ENCODE measurements around the gene SLC2A5. TPM values are rescaled to one million over a fixed set of nuclear protein-coding genes. Genes with fewer than 3 reads are reported as not detected.
"Not testable (repeated sequence)": the region's sequence is repeated elsewhere in the genome, so short reads cannot be mapped to it uniquely, and the experiment has no call there.

Gene SLC2A5
- total RNA-seq, 1 donor from 2014 or later: 3.6 TPM

DNA sequence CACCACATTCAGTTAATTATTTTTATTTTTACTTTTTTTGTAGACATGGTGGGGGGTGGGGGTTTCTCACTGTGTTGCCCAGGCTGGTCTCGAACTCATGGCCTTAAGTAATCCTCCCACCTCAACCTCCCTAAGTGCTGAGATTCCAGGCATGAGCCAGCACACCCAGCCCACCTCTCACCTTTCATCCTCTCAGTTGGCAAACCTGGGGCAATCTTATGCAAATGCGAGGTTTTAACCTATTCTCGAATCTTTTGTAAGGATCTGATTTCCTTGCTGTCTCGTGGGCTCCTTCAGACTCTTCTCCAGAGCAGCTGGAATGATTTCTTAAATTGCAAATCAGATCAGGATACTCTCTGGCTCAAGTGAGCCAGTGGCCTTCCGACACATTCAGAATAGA is 36.1 kb downstream of the SLC2A5 start:
- Mint-ChIP-seq H3K4me3 (no peak overlapping the region), H3K27me3 (no peaks in the 10 kb centered on the region), H3K36me3 (ENCODE audit: low read depth) (peaks cover 11% of the 10 kb centered on the region), H3K27ac (no peak overlapping the region), H3K4me1 (peaks cover 29% of the 10 kb centered on the region), H3K9me3 (peaks cover 10% of the 10 kb centered on the region)
- TF ChIP-seq, protein P1, sequence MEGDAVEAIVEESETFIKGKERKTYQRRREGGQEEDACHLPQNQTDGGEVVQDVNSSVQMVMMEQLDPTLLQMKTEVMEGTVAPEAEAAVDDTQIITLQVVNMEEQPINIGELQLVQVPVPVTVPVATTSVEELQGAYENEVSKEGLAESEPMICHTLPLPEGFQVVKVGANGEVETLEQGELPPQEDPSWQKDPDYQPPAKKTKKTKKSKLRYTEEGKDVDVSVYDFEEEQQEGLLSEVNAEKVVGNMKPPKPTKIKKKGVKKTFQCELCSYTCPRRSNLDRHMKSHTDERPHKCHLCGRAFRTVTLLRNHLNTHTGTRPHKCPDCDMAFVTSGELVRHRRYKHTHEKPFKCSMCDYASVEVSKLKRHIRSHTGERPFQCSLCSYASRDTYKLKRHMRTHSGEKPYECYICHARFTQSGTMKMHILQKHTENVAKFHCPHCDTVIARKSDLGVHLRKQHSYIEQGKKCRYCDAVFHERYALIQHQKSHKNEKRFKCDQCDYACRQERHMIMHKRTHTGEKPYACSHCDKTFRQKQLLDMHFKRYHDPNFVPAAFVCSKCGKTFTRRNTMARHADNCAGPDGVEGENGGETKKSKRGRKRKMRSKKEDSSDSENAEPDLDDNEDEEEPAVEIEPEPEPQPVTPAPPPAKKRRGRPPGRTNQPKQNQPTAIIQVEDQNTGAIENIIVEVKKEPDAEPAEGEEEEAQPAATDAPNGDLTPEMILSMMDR (IDR thresholded peaks at IDR 0.05): no peak
- ATAC-seq (ENCODE audit: low read depth): no peak
- DNase-seq: no peak
- intact Hi-C loops (cut with micrococcal nuclease): no loop called here
- CTCF ChIA-PET: interaction anchor here (1.1 to 1.8 kb wide), 2 partner anchors 28 to 68 kb away, joined by 3 to 4 read pairs; no protein-coding TSS in a partner anchor
- POLR2A ChIA-PET: no interaction called here

DNA sequence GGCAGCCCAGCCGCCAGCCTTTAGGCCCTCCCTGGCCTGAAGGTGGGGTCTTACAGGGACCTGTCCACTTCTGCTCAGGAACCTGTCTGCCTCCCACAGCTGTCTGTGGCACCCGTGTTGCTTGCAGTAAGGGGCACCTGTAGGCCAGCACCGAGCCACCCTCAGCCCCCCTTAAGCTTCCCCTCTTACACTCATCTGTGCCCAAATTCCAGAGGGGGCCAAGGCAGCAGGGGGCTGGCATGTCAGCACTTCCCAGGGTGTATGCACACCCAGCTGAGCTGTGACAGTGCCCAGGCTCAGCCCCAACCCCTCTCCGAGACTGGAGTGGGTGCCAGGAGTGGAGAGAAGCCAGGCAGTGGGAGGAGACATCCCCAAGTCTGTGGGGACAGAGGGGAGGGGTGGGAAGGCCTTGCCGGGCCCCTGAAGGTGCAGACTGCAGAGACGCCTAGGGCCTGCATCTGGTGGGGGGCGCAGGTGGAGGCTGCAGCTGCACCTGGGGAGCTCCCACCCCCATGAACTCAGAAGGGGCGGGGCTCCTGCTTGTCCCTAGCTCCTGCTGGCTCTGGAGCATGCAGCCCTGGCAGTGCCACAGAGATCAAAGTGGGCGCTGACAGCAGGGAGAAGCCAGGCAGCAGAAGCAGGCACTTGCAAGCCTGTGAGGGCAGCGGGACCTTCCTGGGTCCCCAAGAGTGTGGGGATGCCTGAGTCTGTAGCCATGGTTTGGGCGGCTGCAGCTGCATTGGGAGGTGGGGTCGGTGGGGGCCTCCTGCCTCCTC is 37.8 kb downstream of the SLC2A5 start:
- H3K36me3 Mint-ChIP-seq (ENCODE audit: low read depth): peaks cover 4% of the 10 kb centered on the region
- no peaks in the 10 kb centered on the region for H3K27me3 Mint-ChIP-seq
- no peak for ATAC-seq (ENCODE audit: low read depth)
- peaks cover 10% of the 10 kb centered on the region for H3K9me3 Mint-ChIP-seq
- ChIA-PET CTCF (interaction anchor here (1.8 kb wide), 1 partner anchor 27 kb away, joined by 4 read pairs; no protein-coding TSS in a partner anchor), POLR2A (interaction anchor here (0.6 kb wide), 1 partner anchor 12 kb away, joined by 4 read pairs; no protein-coding TSS in a partner anchor)
- TF ChIP-seq, protein P1 (IDR thresholded peaks at IDR 0.05): no peak
- H3K27ac Mint-ChIP-seq: no peak overlapping the region
- H3K4me1 Mint-ChIP-seq: peaks cover 12% of the 10 kb centered on the region
- H3K4me3 Mint-ChIP-seq: no peak overlapping the region
- DNase-seq: no peak
- intact Hi-C loops (cut with micrococcal nuclease): no loop called here

DNA sequence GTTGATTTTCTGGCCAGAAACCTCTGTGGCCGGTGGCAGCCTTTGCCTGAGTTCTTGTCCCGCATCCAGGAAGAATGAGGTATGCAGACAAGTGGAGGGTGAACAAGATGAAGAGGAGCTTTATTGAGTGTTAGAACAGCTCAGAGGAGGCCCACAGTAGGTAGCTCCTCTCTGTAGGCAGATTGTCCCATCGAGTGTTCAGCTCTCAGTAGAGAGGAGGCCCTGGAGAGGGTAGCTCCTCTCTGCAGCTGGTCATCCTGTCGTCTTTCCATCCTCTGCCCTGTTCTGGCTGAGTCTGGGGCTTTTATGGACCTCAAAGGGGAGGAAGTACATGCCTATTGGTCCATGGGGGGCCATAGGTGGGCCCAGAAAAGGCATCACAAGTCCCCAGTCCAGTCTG is 38.4 kb downstream of the SLC2A5 start:
- CTCF ChIA-PET; H3K36me3 Mint-ChIP-seq (ENCODE audit: low read depth); H3K27me3 Mint-ChIP-seq; ATAC-seq (ENCODE audit: low read depth); H3K4me3 Mint-ChIP-seq; DNase-seq; H3K27ac Mint-ChIP-seq; intact Hi-C loops (cut with micrococcal nuclease); POLR2A ChIA-PET: not testable (repeated sequence)
- Mint-ChIP-seq H3K9me3 (peaks cover 10% of the 10 kb centered on the region), H3K4me1 (peaks cover 11% of the 10 kb centered on the region)

DNA sequence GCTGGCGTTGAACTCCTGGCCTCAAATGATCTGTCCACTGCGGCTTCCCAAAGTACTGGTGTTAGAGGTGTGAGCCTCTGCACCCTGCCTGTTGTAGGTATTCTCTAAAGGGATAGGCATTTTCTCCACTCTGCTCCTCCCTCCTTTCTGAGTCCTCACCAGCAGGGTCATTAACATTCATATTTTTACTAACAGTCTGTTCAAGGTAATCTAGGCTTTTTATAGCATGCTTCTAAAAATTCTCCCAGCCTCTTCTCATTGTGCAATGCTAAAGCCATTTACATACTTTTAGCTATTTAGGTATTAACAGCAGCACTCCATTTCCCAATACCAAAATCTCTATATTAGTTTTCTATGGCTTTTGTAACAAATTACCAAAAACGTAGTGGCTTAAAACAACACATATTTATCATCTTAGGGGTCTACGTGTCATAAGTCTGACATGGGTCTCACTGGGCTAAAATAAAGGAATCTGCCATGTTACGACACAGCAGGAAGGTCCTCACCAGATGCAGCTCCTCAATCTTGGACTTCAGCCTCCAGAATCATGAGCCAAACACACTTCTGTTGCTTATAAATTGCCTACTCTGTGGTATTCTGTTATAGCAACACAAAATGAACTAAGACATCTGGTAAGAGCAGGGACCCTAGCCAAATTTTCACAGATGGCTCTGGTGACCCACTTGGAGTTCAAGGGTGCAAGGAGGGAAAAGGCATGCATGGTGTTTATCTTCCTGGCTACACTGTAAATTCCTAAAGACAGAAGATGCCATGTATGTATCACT is 40.3 kb downstream of the SLC2A5 start:
- peaks cover 5% of the 10 kb centered on the region for H3K9me3 Mint-ChIP-seq
- peaks cover 7% of the 10 kb centered on the region for H3K4me1 Mint-ChIP-seq
- DNase-seq: no peak
- no peaks in the 10 kb centered on the region for H3K36me3 Mint-ChIP-seq (ENCODE audit: low read depth)
- H3K4me3 Mint-ChIP-seq: no peak overlapping the region
- POLR2A ChIA-PET: no interaction called here
- intact Hi-C loops (cut with micrococcal nuclease): no loop called here
- H3K27ac Mint-ChIP-seq: no peak overlapping the region
- CTCF ChIA-PET: no interaction called here
- ATAC-seq (ENCODE audit: low read depth): no peak
- TF ChIP-seq, protein P1 (IDR thresholded peaks at IDR 0.05): no peak
- H3K27me3 Mint-ChIP-seq: no peaks in the 10 kb centered on the region

DNA sequence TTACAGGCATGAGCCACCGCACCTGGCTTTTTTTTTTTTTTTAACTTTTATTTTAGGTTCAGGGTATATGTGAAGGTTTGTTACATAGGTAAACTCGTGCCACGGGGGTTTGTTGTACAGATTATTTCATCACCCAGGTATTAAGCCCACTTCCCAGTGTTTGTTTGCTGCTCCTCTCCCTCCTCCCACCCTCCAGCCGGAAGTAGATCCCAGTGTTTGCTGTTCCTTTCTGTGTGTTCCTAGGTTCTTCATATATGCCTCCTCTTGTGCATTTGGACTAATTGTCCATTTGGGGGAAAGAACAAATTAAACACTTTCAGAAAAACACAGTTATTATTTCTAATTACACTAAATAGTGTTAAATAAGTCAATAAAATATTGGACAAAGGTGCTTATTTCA is 42.1 kb downstream of the SLC2A5 start:
- intact Hi-C loops (cut with micrococcal nuclease): no loop called here
- CTCF ChIA-PET: no interaction called here
- POLR2A ChIA-PET: no interaction called here
- TF ChIP-seq, protein P1 (IDR thresholded peaks at IDR 0.05): no peak
- ATAC-seq (ENCODE audit: low read depth) (no peak), DNase-seq (no peak)
- no peaks in the 10 kb centered on the region for H3K36me3 Mint-ChIP-seq (ENCODE audit: low read depth)
- no peak overlapping the region for H3K27ac Mint-ChIP-seq
- H3K9me3 Mint-ChIP-seq: peaks cover 5% of the 10 kb centered on the region
- no peaks in the 10 kb centered on the region for H3K4me1 Mint-ChIP-seq
- no peaks in the 10 kb centered on the region for H3K27me3 Mint-ChIP-seq
- no peak overlapping the region for H3K4me3 Mint-ChIP-seq

Data from activated B cell treated with CpG ODN at 0.5 μM for 24 hours (primary cell).